Psoas muscle (tissue), 8 donors: ENCODE measurements around the gene ZDHHC4. TPM values are rescaled to one million over a fixed set of nuclear protein-coding genes. Genes with fewer than 3 reads are reported as not detected.

Experiments
- ATAC-seq, 4 donors: fragments of 200-7000 bp; cut with Tn5 transposase; one replicate each; pipeline ENCODE4 v1.9.1; 2020; ENCODE audit warnings: moderate library complexity in 3 of 4, mild to moderate bottlenecking in 2 of 4
- DNase-seq, 2 donors: peaks; one replicate each; pipeline ENCODE4 v3.0.0-alpha.2; 2020
- H3K27ac ChIP-seq: fragments of 200-600 bp; one replicate; pipeline ENCODE4 v1.8.0; 2022
- H3K27me3 ChIP-seq, 3 donors: fragments of 200-600 bp in 1 of 3; one replicate each; pipeline versions ENCODE4 v1.6.1 to v1.8.0; 2013 to 2022; ENCODE audit warnings: low read length in 2 of 3, mild to moderate bottlenecking in 2 of 3, moderate library complexity in 1 of 3; ENCODE audit not compliant: insufficient read depth in 3 of 3
- H3K36me3 ChIP-seq, 2 donors: fragments of 200-600 bp in 1 of 2; one replicate each; pipeline versions ENCODE4 v1.6.1 to v1.8.0; 2013 to 2022; ENCODE audit warnings: low read depth in 1 of 2, mild to moderate bottlenecking in 1 of 2, moderate library complexity in 1 of 2; ENCODE audit not compliant: insufficient read depth in 1 of 2
- H3K4me1 ChIP-seq: fragments of 200-600 bp; one replicate; pipeline ENCODE4 v1.8.0; 2022
- H3K4me3 ChIP-seq: fragments of 200-600 bp; one replicate; pipeline ENCODE4 v1.8.0; 2022; ENCODE audit warnings: mild to moderate bottlenecking
- H3K9me3 ChIP-seq: fragments of 200-600 bp; one replicate; pipeline ENCODE4 v1.8.0; 2022
- WGBS, 3 donors: extraction: QIAGEN DNeasy Blood & Tissue Kit; methylation state at CpG; one replicate each; pipeline versions ENCODE4 v1.1.6 to v1.1.7; 2013; 5-methylcytosine and 5-hydroxymethylcytosine counted together
- intact Hi-C, 2 donors: fragments of 100-400 bp; cut with DNase I; formaldehyde crosslinking; loops; one replicate each; pipeline versions ENCODE4 v1.11.0 to v1.14.2; 2022
- polyA plus RNA-seq, 3 donors: library from polyadenylated mRNA; stranded (reverse); fragments of 200-250 nt; gene quantifications; one replicate each; pipeline ENCODE4 v1.2.3, GENCODE V29; 2013
- total RNA-seq, 4 donors: library from RNA; stranded (reverse); fragmentation: NEBNext Ultra II Directional in 2 of 4; extraction: Animal tissue kit (Norgen Biotek cat#: 25700) in 2 of 4; gene quantifications; one replicate each; pipeline versions ENCODE4 v1.2.1 to v1.2.4, GENCODE V29; 2021 to 2023
- TF ChIP-seq, protein P1 (sequence below): fragments of 200-600 bp; IDR thresholded peaks from one replicate; pipeline ENCODE4 v1.8.0; 2022; ENCODE audit warnings: antibody characterized with exemption
- donor health status: healthy with polysubstance abuse.
- donor health status: DM: no; HTN: no; CAD: no; lungs with moderate emphysema.
- donor health status: Bipolar disorder and iron deficiency.
- donor health status: healthy.
- donor health status: DM: yes; HTN: yes; CAD: no.
- donor health status: DM: no; HTN: no; CAD: no.
- donor health status: DM: no; HTN: no; CAD: no.
- donor health status: DM: yes; HTN: yes; CAD: no.

Gene ZDHHC4
- total and polyA plus RNA-seq, 7 donors: 46.7 to 112 (median 60.0) TPM

DNA sequence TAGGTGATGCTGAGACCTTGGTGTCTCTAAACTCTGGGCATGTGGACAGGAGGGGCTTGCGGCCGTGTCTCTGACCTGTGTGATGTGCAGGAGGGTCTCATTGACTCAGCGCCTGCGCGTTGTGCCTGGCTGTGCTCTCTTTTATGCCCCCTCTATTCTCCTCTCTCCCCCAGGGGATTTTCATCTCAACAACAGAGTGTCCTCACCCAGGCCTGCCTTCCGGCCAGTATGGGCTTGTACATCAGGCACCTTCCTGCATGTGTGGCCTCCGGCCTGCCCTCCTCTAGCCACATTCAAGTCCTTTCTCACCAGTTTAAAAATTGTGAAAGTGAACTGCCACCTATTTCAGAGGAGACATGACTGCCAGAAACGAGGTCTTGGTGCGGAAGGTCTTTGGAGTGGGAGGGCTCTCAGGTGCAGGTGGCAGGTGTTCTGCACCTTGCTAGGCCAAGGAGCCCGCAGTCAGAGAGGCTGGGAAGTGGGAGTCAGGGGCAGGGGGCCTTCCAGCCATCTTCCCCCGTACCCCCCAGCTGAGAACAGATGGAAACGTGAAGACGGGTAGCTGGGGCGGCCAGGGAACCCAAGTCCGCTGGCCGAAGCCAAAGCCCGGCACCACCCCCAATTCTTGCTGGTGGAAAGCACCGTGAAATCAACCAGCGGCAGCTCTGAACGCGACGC is 12.0 kb downstream of the ZDHHC4 start:
- no peak for ATAC-seq
- no peak for DNase-seq

DNA sequence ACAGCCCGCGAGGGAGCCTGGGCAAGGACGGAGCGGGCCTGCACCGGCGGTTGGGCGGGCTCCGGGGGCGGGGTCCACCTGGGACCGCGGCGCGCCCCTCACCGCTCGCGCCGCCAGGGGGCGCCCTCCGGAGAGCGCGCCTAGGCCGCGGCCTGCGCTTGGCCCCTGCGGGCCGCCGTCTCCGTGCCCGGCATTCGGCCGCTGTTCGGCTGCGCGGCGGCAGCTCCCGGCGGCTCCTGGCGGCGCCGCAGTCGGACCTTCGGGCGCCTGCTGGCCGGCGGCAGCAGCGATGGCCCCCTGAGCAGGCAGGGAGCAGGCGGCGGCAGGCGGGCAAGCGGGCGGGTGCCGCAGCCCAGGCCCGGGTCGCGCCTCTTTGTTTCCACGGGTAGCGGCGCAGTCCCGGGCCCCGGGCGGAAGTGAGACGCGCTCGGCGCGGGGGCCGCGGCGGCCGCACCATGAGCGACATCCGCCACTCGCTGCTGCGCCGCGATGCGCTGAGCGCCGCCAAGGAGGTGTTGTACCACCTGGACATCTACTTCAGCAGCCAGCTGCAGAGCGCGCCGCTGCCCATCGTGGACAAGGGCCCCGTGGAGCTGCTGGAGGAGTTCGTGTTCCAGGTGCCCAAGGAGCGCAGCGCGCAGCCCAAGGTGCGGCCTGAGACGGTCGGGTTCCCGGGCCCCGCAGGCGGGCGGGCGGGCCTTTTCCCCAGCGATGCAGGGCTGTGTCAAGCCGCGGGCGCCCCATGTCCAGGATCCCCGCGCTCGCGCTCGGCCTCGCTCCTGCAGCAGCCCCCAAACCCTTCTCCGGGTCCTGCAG is 12.8 kb downstream of the ZDHHC4 start, which contains the start of gene INTS15:
Gene INTS15 (plus strand): TSS at position 193 of the 816 bp plus-strand sequence. CDS start 263 bp downstream, at position 456.
- Histone ChIP-seq H3K4me3 (peak within 1 kb of the TSS; percentile 97), H3K4me1 (peaks cover 14% of the 10 kb centered on the region), H3K27ac (peak within 1 kb of the TSS; percentile 89), H3K27me3 (no peaks in the 10 kb centered on the region), H3K36me3 (peaks cover 6 to 82% of the 10 kb centered on the region in 2 donors), H3K9me3 (no peaks in the 10 kb centered on the region)
- WGBS, 3 donors: 0 to 1% (median 0%) methylated on average over 68 to 107 of the region's 107 CpGs
- TF ChIP-seq, protein P1, sequence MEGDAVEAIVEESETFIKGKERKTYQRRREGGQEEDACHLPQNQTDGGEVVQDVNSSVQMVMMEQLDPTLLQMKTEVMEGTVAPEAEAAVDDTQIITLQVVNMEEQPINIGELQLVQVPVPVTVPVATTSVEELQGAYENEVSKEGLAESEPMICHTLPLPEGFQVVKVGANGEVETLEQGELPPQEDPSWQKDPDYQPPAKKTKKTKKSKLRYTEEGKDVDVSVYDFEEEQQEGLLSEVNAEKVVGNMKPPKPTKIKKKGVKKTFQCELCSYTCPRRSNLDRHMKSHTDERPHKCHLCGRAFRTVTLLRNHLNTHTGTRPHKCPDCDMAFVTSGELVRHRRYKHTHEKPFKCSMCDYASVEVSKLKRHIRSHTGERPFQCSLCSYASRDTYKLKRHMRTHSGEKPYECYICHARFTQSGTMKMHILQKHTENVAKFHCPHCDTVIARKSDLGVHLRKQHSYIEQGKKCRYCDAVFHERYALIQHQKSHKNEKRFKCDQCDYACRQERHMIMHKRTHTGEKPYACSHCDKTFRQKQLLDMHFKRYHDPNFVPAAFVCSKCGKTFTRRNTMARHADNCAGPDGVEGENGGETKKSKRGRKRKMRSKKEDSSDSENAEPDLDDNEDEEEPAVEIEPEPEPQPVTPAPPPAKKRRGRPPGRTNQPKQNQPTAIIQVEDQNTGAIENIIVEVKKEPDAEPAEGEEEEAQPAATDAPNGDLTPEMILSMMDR: peak; percentile 95
- ATAC-seq (peak; percentile 89 to 98 (median 96)), DNase-seq (peak; percentile 83 to 89)
- intact Hi-C loops: loop anchor here in 1 of 2 donors (2.0 kb wide), 1 partner anchor 49 kb away; no protein-coding TSS in a partner anchor

More for the DNA sequence above, 12.0 kb downstream of the ZDHHC4 start:
- TF ChIP-seq, protein P1: no peak
- intact Hi-C loops: loop anchor here in 1 of 2 donors (2.0 kb wide), 1 partner anchor 50 kb away; no protein-coding TSS in a partner anchor
- no peaks in the 10 kb centered on the region for H3K27me3 ChIP-seq
- peak overlapping the region; percentile 89 for H3K27ac ChIP-seq
- WGBS, 3 donors: 41 to 65% (median 46%) methylated on average over 13 to 22 of the region's 22 CpGs
- peaks cover 14% of the 10 kb centered on the region for H3K4me1 ChIP-seq
- peaks cover 6 to 82% of the 10 kb centered on the region in 2 donors for H3K36me3 ChIP-seq
- H3K4me3 ChIP-seq: peak overlapping the region; percentile 97
- no peaks in the 10 kb centered on the region for H3K9me3 ChIP-seq

DNA sequence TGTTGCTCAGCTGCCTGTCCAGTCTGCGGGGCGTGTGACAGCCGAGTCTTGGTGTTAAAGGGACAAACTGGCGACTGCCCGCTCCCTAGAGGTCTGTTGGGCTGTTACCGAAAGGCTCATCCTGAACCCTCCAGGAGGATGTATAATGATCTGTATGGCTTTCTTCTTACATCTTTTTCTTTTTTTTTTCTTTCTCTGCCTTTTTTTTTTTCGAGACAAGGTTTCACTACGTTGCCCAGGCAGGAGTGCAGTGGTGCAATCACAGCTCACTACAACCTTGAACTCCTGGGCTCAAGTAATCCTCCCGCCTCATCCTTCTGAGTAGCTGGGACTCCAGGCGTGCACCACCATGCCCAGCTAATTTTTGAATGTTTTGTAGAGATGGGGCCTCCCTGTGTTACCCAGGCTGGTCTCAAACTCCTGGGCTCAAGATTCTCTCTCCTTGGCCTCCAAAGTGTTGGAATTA is 13.4 kb downstream of the ZDHHC4 start:
- WGBS, 3 donors: 7 to 10% (median 10%) methylated on average over 9 to 10 of the region's 10 CpGs
- H3K9me3 ChIP-seq: no peaks in the 10 kb centered on the region
- intact Hi-C loops: no loop called here
- no peaks in the 10 kb centered on the region for H3K27me3 ChIP-seq
- DNase-seq: no peak
- ATAC-seq: peak in 1 of 4 donors; percentile 14
- TF ChIP-seq, protein P1: no peak
- H3K27ac ChIP-seq: peak overlapping the region; percentile 89
- H3K4me1 ChIP-seq: peaks cover 14% of the 10 kb centered on the region
- H3K36me3 ChIP-seq: peaks cover 12 to 82% of the 10 kb centered on the region in 2 donors
- H3K4me3 ChIP-seq: peak overlapping the region; percentile 97

DNA sequence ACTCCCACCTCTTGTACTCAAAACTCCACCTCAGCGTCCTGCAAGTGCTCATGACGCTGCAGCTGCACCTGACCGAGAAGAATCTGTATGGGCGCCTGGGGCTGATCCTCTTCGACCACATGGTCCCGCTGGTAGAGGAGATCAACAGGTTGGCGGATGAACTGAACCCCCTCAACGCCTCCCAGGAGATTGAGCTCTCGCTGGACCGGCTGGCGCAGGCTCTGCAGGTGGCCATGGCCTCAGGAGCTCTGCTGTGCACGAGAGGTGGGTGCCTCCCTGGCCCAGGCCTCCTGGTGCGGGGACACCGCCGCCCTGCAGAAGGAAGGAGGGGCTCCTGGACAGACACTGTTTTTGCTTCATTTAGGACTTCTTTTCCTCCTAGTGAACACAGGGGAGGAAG is 22.8 kb downstream of the ZDHHC4 start:
- Histone ChIP-seq H3K36me3 (peaks cover 9 to 98% of the 10 kb centered on the region in 2 donors), H3K4me3 (no peak overlapping the region), H3K27ac (no peak overlapping the region), H3K4me1 (no peaks in the 10 kb centered on the region), H3K27me3 (no peaks in the 10 kb centered on the region), H3K9me3 (no peaks in the 10 kb centered on the region)
- intact Hi-C loops: no loop called here
- DNase-seq (no peak), ATAC-seq (no peak)
- 89 to 92% (median 89%) methylated on average over 14 to 15 of the region's 15 CpGs for WGBS, 3 donors
- TF ChIP-seq, protein P1: no peak
